A549 (cell line): ENCODE results near the gene GPSM1.
"Not testable (repeated sequence)": the region's sequence is repeated elsewhere in the genome, so short reads cannot be mapped to it uniquely, and the experiment has no call there.

ENCODE experiments used
- CTCF ChIP-seq: fragments of >200 bp; sonication (Bioruptor Twin); formaldehyde crosslinking; IDR thresholded peaks from 3 replicates; pipeline ENCODE4 v1.5.1; 2016
- ESRRA ChIP-seq: fragments of 150-350 bp; IDR thresholded peaks from 2 replicates; pipeline ENCODE4 v1.6.1; 2014; ENCODE audit warnings: mild to moderate bottlenecking, low read length, borderline replicate concordance
- FOSB ChIP-seq: fragments of 250-450 bp; sonication (Bioruptor Pico); IDR thresholded peaks from 2 replicates; pipeline ENCODE4 v1.5.0; 2020; ENCODE audit warnings: mild to moderate bottlenecking, moderate library complexity
- FOSL2 ChIP-seq, 2 experiments: fragments of 450-650 bp in 1 of 2; fragments of >200 bp in 1 of 2; sonication (Bioruptor Twin) in 1 of 2; formaldehyde crosslinking; IDR thresholded peaks; 2 replicates each; pipeline versions ENCODE4 v1.5.0 to v1.6.1; 2016 to 2020; ENCODE audit warnings: mild to moderate bottlenecking in 1 of 2, moderate library complexity in 1 of 2
- JUN ChIP-seq, 2 experiments: fragments of >200 bp; sonication (Bioruptor Twin); formaldehyde crosslinking; IDR thresholded peaks; 2 replicates in 1 of 2; 3 replicates in 1 of 2; pipeline ENCODE4 v1.6.1; 2016 to 2017
- KDM1A ChIP-seq: fragments of 200-600 bp; sonication (generic); IDR thresholded peaks from 2 replicates; pipeline ENCODE4 v1.6.1; 2016; ENCODE audit warnings: low read depth, mild to moderate bottlenecking
- POLR2A ChIP-seq: IDR thresholded peaks from 2 replicates; pipeline ENCODE4 v1.6.1; 2012; ENCODE audit warnings: mild to moderate bottlenecking, low read length
- RAD21 ChIP-seq, 2 experiments: fragments of >200 bp in 1 of 2; sonication (Bioruptor Twin) in 1 of 2; formaldehyde crosslinking in 1 of 2; IDR thresholded peaks in 1 of 2; conservative IDR thresholded peaks in 1 of 2; 2 replicates in 1 of 2; 3 replicates in 1 of 2; pipeline ENCODE4 v1.6.1; 2012 to 2018; ENCODE audit warnings: inconsistent platforms in 1 of 2
- TF ChIP-seq, protein P1 (sequence below): fragments of 150-350 bp; IDR thresholded peaks from 2 replicates; pipeline ENCODE4 v1.6.1; 2014; ENCODE audit warnings: low read depth, mild to moderate bottlenecking, low read length
- TF ChIP-seq, protein P2 (sequence below): IDR thresholded peaks from 2 replicates; pipeline ENCODE4 v1.6.1; 2012

- not testable (repeated sequence) for TF ChIP-seq CTCF; KDM1A; ESRRA; FOSB (CRISPR knock-in tag); POLR2A; RAD21 (conservative IDR thresholded peaks at IDR 0.05 in 1 of 2, IDR thresholded peaks at IDR 0.05 in 1 of 2); FOSL2 (IDR thresholded peaks at IDR 0.05); FOSL2 (CRISPR knock-in tag; IDR thresholded peaks at IDR 0.05); JUN (IDR thresholded peaks at IDR 0.05)
- TF ChIP-seq, protein P1, sequence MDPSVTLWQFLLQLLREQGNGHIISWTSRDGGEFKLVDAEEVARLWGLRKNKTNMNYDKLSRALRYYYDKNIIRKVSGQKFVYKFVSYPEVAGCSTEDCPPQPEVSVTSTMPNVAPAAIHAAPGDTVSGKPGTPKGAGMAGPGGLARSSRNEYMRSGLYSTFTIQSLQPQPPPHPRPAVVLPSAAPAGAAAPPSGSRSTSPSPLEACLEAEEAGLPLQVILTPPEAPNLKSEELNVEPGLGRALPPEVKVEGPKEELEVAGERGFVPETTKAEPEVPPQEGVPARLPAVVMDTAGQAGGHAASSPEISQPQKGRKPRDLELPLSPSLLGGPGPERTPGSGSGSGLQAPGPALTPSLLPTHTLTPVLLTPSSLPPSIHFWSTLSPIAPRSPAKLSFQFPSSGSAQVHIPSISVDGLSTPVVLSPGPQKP = not testable (repeated sequence)
- TF ChIP-seq, protein P2, sequence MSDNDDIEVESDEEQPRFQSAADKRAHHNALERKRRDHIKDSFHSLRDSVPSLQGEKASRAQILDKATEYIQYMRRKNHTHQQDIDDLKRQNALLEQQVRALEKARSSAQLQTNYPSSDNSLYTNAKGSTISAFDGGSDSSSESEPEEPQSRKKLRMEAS = not testable (repeated sequence)
These were observed 78.6 kb downstream of the GPSM1 start for GRCh38 chr9:136405904-136406303.
